BE2C (cell line): ENCODE results near the gene ZACN.

ENCODE experiments used
- DNase-seq: peaks from one replicate; pipeline ENCODE4 v3.0.0-alpha.2; 2020
- H3K27me3 ChIP-seq: fragments of 250-450 bp; sonication (Bioruptor Pico); 2 replicates; pipeline ENCODE4 v1.5.1; 2020; ENCODE audit warnings: mild to moderate bottlenecking
- H3K36me3 ChIP-seq: fragments of 250-450 bp; sonication (Bioruptor Pico); 2 replicates; pipeline ENCODE4 v1.5.1; 2020; ENCODE audit warnings: mild to moderate bottlenecking
- H3K4me1 ChIP-seq: fragments of 250-450 bp; sonication (Bioruptor Pico); 2 replicates; pipeline ENCODE4 v1.5.1; 2020
- H3K4me3 ChIP-seq: 2 replicates; pipeline ENCODE4 v1.5.1; 2011; ENCODE audit warnings: low read depth, low read length
- H3K9me3 ChIP-seq: fragments of 250-450 bp; sonication (Bioruptor Pico); 2 replicates; pipeline ENCODE4 v1.5.1; 2020
- TF ChIP-seq, protein P1 (sequence below): IDR thresholded peaks from 2 replicates; pipeline ENCODE4 v1.5.1; 2012; ENCODE audit warnings: mild to moderate bottlenecking, low read depth, low read length

Gene ZACN

DNA sequence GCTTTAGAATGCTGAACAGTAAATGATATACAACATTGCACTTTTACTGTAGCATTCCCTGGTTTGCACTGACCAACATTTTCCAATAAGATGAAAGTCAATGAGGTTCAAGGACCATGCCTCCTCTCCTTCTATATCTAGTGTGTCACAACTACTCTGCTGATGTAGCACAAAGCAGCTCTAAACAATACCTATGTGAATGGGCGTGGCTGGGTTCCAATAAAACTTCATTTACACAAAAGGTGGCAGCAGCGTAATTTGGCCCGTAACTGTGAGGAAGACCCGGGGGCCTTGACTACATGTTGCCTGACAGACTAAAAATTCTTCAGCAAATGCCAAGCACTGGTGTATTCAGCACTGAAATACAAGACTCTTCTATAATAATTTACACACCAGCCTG is 13.2 kb upstream of the ZACN start:
- no peaks in the 10 kb centered on the region for H3K27me3 ChIP-seq
- TF ChIP-seq, protein P1, sequence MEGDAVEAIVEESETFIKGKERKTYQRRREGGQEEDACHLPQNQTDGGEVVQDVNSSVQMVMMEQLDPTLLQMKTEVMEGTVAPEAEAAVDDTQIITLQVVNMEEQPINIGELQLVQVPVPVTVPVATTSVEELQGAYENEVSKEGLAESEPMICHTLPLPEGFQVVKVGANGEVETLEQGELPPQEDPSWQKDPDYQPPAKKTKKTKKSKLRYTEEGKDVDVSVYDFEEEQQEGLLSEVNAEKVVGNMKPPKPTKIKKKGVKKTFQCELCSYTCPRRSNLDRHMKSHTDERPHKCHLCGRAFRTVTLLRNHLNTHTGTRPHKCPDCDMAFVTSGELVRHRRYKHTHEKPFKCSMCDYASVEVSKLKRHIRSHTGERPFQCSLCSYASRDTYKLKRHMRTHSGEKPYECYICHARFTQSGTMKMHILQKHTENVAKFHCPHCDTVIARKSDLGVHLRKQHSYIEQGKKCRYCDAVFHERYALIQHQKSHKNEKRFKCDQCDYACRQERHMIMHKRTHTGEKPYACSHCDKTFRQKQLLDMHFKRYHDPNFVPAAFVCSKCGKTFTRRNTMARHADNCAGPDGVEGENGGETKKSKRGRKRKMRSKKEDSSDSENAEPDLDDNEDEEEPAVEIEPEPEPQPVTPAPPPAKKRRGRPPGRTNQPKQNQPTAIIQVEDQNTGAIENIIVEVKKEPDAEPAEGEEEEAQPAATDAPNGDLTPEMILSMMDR: no peak
- H3K9me3 ChIP-seq: no peaks in the 10 kb centered on the region
- no peak for DNase-seq
- peaks cover 58% of the 10 kb centered on the region for H3K36me3 ChIP-seq
- no peak overlapping the region for H3K4me3 ChIP-seq
- H3K4me1 ChIP-seq: no peaks in the 10 kb centered on the region

DNA sequence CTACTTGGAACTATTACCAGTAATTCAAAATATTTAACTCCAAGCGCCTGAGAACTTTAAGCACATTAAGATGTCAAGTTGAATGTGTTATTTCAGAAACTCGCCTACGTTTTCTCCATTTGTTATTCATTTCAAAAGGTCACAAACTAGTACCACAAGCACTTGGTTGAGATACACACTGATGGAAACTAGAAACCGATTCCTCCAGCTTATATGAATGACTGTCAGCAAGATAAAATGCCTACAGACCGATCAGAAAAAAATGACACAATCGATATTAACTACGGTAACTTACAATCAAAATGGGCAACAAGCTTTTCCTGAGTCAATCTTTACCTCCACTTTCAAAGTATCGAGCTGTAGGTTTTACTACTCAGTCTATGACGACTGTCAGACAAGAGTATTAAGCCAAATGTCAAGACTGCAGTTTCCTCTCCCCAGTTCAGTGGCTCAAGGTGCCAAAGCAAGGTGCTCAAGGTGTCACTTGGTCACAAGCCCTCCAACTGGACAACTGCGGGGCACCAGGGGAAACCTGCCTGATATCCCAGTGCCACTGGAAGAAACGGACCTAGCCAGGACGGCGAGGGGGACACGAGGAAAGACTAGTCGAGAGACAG is 7.3 kb upstream of the ZACN start:
- Histone ChIP-seq H3K4me3 (peak overlapping the region; percentile 94), H3K4me1 (no peaks in the 10 kb centered on the region), H3K9me3 (no peaks in the 10 kb centered on the region), H3K27me3 (peaks cover 33% of the 10 kb centered on the region), H3K36me3 (peaks cover 13% of the 10 kb centered on the region)
- DNase-seq: no peak
- TF ChIP-seq, protein P1: no peak

DNA sequence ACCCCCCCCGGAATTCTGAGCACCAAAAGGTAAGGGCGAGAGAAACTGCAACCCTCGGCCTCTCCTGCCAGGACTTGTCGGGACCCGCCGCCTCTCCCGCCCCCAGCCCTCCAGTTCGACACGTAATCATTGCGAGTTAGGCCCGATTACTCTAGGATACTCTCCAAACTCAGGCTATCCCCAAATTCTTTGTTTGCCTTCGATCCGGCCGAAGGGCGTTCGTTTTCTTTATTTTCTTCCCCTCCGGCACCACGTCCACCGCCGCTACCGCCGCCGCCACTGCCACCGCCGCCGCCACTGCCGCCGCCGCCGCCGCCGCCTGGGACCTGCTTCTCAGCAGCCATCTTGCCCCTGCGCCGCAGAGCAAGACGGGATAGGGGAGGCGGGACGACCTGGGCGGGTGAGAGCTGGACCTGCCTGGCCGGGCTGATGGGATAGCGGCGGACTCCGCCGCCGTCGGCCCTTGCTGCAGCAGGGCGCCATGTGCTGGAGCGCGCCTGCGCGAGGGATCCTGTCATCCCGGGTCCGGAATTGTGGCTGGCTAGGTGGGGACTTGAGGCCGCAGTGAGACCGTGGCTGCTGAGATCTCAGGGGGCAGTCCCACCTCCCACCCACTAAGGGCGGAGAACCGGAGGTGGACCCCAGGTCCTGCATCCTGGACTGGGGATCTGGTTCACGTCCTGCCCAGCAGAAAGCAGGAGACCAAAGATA is 6.7 kb upstream of the ZACN start, which contains the start of gene SRP68:
Gene SRP68, minus strand, starts transcription at position 370 of the 711 bp plus-strand sequence. Its CDS starts 26 bp downstream, at position 344.
- Histone ChIP-seq H3K4me1 (peaks cover 2% of the 10 kb centered on the region; the same call in 1 of the 2 replicates), H3K4me3 (peak within 1 kb of the TSS; percentile 94), H3K36me3 (peaks cover 6% of the 10 kb centered on the region), H3K27me3 (peaks cover 39% of the 10 kb centered on the region), H3K9me3 (no peaks in the 10 kb centered on the region)
- TF ChIP-seq, protein P1: no peak
- DNase-seq: peak; percentile 97

DNA sequence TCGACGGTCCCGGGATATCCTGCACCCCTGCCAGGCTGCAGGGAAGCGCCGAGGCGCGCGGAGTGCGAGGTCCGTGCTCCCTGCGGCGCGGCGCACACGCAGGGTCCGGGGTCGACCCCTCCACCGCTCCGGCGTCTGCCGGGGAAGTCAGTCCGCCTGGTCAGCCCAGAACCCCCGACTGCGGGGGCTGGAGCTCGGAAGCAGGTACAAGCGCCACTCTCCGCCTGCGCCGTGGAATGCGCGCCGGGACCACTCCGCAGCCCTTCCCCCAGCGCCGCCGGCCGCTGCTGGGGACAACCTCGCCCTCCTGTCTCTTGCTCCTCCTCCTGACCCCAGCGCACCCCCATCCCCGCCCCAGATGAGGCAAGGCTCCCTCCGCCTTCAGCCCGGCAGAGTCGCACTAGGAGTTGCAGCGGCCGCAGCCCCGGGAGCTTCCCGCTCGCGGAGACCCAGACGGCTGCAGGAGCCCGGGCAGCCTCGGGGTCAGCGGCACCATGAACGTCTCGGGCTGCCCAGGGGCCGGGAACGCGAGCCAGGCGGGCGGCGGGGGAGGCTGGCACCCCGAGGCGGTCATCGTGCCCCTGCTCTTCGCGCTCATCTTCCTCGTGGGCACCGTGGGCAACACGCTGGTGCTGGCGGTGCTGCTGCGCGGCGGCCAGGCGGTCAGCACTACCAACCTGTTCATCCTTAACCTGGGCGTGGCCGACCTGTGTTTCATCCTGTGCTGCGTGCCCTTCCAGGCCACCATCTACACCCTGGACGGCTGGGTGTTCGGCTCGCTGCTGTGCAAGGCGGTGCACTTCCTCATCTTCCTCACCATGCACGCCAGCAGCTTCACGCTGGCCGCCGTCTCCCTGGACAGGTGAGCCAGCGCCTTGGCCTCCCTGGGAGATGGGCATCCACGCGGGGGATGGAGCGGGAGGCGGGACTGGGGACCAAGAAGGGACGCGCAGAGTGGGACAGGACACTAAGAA is 4.3 kb upstream of the ZACN start, which contains the start of gene GALR2:
Gene GALR2, plus strand, starts transcription at position 392 of the 974 bp plus-strand sequence. Its CDS starts 103 bp downstream, at position 495.
- H3K4me1 ChIP-seq: peaks cover 17% of the 10 kb centered on the region
- H3K27me3 ChIP-seq: peaks cover 60% of the 10 kb centered on the region

DNA sequence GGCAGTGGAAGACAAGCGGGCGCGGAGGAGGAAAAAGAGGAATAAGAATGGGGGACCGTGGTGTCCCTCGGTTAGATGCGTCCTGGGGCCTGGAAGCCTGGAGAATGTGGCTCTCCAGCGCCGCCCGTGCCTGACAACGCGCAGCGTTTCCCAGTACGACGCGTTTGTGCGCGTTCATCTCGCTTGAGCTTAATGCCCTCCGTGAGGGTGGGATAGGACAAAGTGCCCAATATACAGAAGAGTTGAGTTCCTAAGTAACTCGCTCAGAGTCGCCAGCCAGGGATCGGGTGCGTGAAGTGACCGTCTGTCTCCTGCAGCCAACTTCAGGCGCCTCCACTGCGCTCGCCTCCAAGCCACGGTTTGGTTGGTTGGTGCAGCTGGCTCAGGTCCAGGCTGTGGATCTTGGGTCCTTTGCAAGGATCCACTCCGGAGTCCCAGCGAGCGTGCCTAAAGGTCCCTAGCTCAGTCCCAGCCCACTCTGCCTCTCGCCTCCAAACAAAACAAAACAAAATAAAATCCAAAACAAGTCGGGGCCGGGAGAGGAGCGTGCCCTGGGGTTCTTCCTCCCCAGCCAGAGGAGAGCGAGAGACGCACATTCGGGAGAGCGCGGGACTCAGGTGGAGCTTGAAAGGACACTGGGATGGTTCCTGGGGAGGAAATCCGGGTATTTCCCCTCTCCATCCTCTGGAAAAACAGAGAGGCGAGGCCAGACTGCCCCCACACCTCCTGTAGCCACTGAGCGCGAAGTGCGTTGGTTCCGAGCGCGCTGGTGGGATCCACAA is 3.4 kb upstream of the ZACN start:
- peaks cover 64% of the 10 kb centered on the region for H3K27me3 ChIP-seq
- H3K9me3 ChIP-seq: no peaks in the 10 kb centered on the region
- TF ChIP-seq, protein P1: peak; percentile 24
- no peak overlapping the region for H3K4me3 ChIP-seq
- no peaks in the 10 kb centered on the region for H3K36me3 ChIP-seq
- DNase-seq: no peak
- peaks cover 23% of the 10 kb centered on the region for H3K4me1 ChIP-seq

More for the DNA sequence above, 4.3 kb upstream of the ZACN start, which contains the start of gene GALR2:
- TF ChIP-seq, protein P1: no peak
- DNase-seq: no peak
- H3K36me3 ChIP-seq: no peaks in the 10 kb centered on the region
- H3K9me3 ChIP-seq: no peaks in the 10 kb centered on the region
- H3K4me3 ChIP-seq: no peak within 1 kb of the TSS
